Endothelial cell of umbilical vein (primary cell): Measurements from ENCODE around the gene ECSIT. TPM values are rescaled to one million over a fixed set of nuclear protein-coding genes. Genes with fewer than 3 reads are reported as not detected.
A peak's percentile ranks its signal among the peaks of the same experiment; 100 is the strongest.

Experiments
- BruUV-seq: library from RNA; stranded (reverse); fragments of 400-500 nt; replicated peaks from 2 replicates; lab custom pipeline; 2021; lab: Mats Ljungman, UMichigan
- CTCF ChIA-PET: fragments of 300-600, 350-600 bp; sonication (Branson Sonifier 250); formaldehyde crosslinking; loops from one replicate; lab custom pipeline; 2021; ENCODE audit warnings: antibody characterized with exemption, inconsistent platforms; lab: Charles Lee
- POLR2A ChIA-PET: fragments of 300-600, 350-600 bp; sonication (Branson Sonifier 250); formaldehyde crosslinking; loops from one replicate; lab custom pipeline; 2021; ENCODE audit warnings: antibody characterized with exemption, inconsistent platforms; lab: Charles Lee
- DNase-seq: peaks from one replicate; pipeline ENCODE4 v3.0.0-alpha.2; 2011; ENCODE audit warnings: low read depth, low spot score
- FAIRE-seq: peaks from 2 replicates; lab custom pipeline; 2011; peaks lifted over from hg19 to GRCh38; lab: Jason Lieb, UNC
- H2AFZ ChIP-seq: 2 replicates; pipeline ENCODE4 v1.6.0; 2012; ENCODE audit warnings: low read depth, low read length, control low read depth, inconsistent platforms
- H3K27ac ChIP-seq: 2 replicates; pipeline ENCODE4 v1.5.1; 2011; ENCODE audit warnings: low read depth, mild to moderate bottlenecking, control low read depth, low read length, moderate library complexity; ENCODE audit not compliant: insufficient read depth
- H3K27me3 ChIP-seq, 2 experiments: 2 replicates each; pipeline versions ENCODE4 v1.6.0 to v1.6.1; 2011; ENCODE audit warnings: low read length in 2 of 2, mixed read lengths in 1 of 2; ENCODE audit not compliant: control insufficient read depth in 2 of 2, insufficient read depth in 2 of 2
- H3K36me3 ChIP-seq, 2 experiments: 2 replicates in 1 of 2; 3 replicates in 1 of 2; pipeline ENCODE4 v1.5.1; 2011; ENCODE audit warnings: low read length in 2 of 2, mild to moderate bottlenecking in 1 of 2, moderate library complexity in 1 of 2; ENCODE audit not compliant: control insufficient read depth in 2 of 2, insufficient read depth in 2 of 2; ENCODE audit errors: extremely low read depth in 1 of 2
- H3K4me1 ChIP-seq: 3 replicates; pipeline ENCODE4 v1.5.1; 2011; ENCODE audit warnings: mild to moderate bottlenecking, low read length; ENCODE audit not compliant: control insufficient read depth, insufficient read depth; ENCODE audit errors: extremely low read depth
- H3K4me2 ChIP-seq: 2 replicates; pipeline ENCODE4 v1.6.1; 2011; ENCODE audit warnings: low read length, control low read depth, mixed read lengths; ENCODE audit not compliant: insufficient read depth
- H3K4me3 ChIP-seq, 3 experiments: fragments of 200-600 bp in 1 of 3; sonication (generic), shearing (Covaris generic) in 1 of 3; replicated peaks in 1 of 3; 2 replicates each; pipeline ENCODE4 v1.5.1; 2011 to 2016; ENCODE audit warnings: control low read depth in 3 of 3, low read length in 3 of 3, mild to moderate bottlenecking in 2 of 3, inconsistent platforms in 1 of 3, low read depth in 1 of 3, moderate library complexity in 1 of 3; ENCODE audit not compliant: insufficient read depth in 1 of 3
- H3K79me2 ChIP-seq: 2 replicates; pipeline ENCODE4 v1.6.0; 2012; ENCODE audit warnings: low read length, inconsistent platforms; ENCODE audit not compliant: control insufficient read depth, insufficient read depth
- H3K9ac ChIP-seq: replicated peaks from 2 replicates; pipeline ENCODE3; 2011; ENCODE audit warnings: low read length, control low read depth; ENCODE audit not compliant: insufficient read depth; ENCODE audit errors: extremely low read depth
- H3K9me1 ChIP-seq: replicated peaks from 3 replicates; pipeline ENCODE4 v1.6.0; 2011; ENCODE audit warnings: mild to moderate bottlenecking, low read length; ENCODE audit not compliant: control insufficient read depth, insufficient read depth; ENCODE audit errors: extremely low read depth
- H3K9me3 ChIP-seq: replicated peaks from 2 replicates; pipeline ENCODE4 v1.5.1; 2012; ENCODE audit warnings: low read length, inconsistent platforms; ENCODE audit not compliant: control insufficient read depth, insufficient read depth
- H4K20me1 ChIP-seq: replicated peaks from 2 replicates; pipeline ENCODE3; 2011; ENCODE audit warnings: mild to moderate bottlenecking, low read length; ENCODE audit not compliant: control insufficient read depth, insufficient read depth; ENCODE audit errors: extremely low read depth
- CTCF ChIP-seq, 2 donors: IDR thresholded peaks; 1 replicate in 1 of 2; 2 replicates in 1 of 2; pipeline ENCODE4 v1.5.1; 2011; ENCODE audit warnings: low read length in 2 of 2, mild to moderate bottlenecking in 2 of 2, moderate library complexity in 2 of 2, control low read depth in 1 of 2, inconsistent platforms in 1 of 2, low read depth in 1 of 2; ENCODE audit not compliant: insufficient read depth in 1 of 2; ENCODE audit errors: extremely low read depth in 1 of 2
- EZH2 ChIP-seq: IDR thresholded peaks from 2 replicates; pipeline ENCODE4 v1.6.1; 2012; ENCODE audit warnings: borderline replicate concordance, low read depth, mild to moderate bottlenecking, moderate library complexity, low read length, inconsistent platforms; ENCODE audit not compliant: severe bottlenecking
- FOS ChIP-seq: IDR thresholded peaks from 2 replicates; pipeline ENCODE4 v1.6.1; 2011; ENCODE audit warnings: mild to moderate bottlenecking, low read length, moderate library complexity, borderline replicate concordance; ENCODE audit not compliant: insufficient read depth
- GATA2 ChIP-seq: IDR thresholded peaks from 2 replicates; pipeline ENCODE4 v1.7.0; 2011; ENCODE audit warnings: low read depth, mild to moderate bottlenecking, moderate library complexity, mixed read lengths, low read length; ENCODE audit not compliant: insufficient read length, insufficient read depth
- JUN ChIP-seq: IDR thresholded peaks from 2 replicates; pipeline ENCODE4 v1.6.1; 2011; ENCODE audit warnings: borderline replicate concordance, low read depth; ENCODE audit not compliant: insufficient read length, insufficient read depth
- MAX ChIP-seq: IDR thresholded peaks from 2 replicates; pipeline ENCODE4 v1.6.1; 2011; ENCODE audit not compliant: insufficient read depth, insufficient read length
- MYC ChIP-seq: IDR thresholded peaks from one replicate; pipeline ENCODE4 v1.6.1; 2011; ENCODE audit warnings: mild to moderate bottlenecking, low read depth, low read length
- POLR2A ChIP-seq: IDR thresholded peaks from 2 replicates; pipeline ENCODE4 v1.6.1; 2012; ENCODE audit warnings: low read depth, mild to moderate bottlenecking, control low read depth, low read length
- POLR2AphosphoS5 ChIP-seq: IDR thresholded peaks from 2 replicates; pipeline ENCODE4 v1.6.1; 2012; ENCODE audit warnings: low read depth, mild to moderate bottlenecking, control low read depth, low read length, moderate library complexity; ENCODE audit not compliant: insufficient read depth
- dilution Hi-C: fragments of 300-500 bp; cut with MboI; formaldehyde crosslinking; loops from one replicate; pipeline ENCODE4 v1.15.0; 2019; ENCODE audit warnings: low sequenced_read_pairs; ENCODE audit not compliant: extremely low pct_ligation_motif_present
- intact Hi-C: fragments of 100-400 bp; cut with micrococcal nuclease; formaldehyde crosslinking; loops from one replicate; pipeline ENCODE4 v1.10.0; 2022
- polyA plus RNA-seq, 4 experiments: library from polyadenylated mRNA; depleted of rRNA in 3 of 4; stranded (reverse) in 3 of 4; unstranded in 1 of 4; fragments of >200 nt; gene quantifications; 2 replicates each; pipeline versions ENCODE4 v1.2.1 to v1.2.3, GENCODE V29; 2011 to 2012; ENCODE audit warnings: missing spikeins in 1 of 4
- total RNA-seq: library from RNA; stranded (reverse); gene quantifications from 2 replicates; pipeline ENCODE4 v1.2.3, GENCODE V29; 2021

ECSIT gene
- total and polyA plus RNA-seq, 2 donors (not counting 3 experiments of a cell fraction or from before 2014, with no cell fraction given), result 32.4 to 47.2 TPM

- H3K27me3 ChIP-seq, result peaks cover 5 to 9% of the 10 kb centered on the region in 2 experiments
- H3K36me3 ChIP-seq, result no peaks in the 10 kb centered on the region
- H3K9me1 ChIP-seq, result no peaks in the 10 kb centered on the region
- H4K20me1 ChIP-seq, result no peaks in the 10 kb centered on the region
- no peak within 1 kb of the TSS for H3K9ac ChIP-seq
- ChIA-PET CTCF (no interaction called here), POLR2A (no interaction called here)
- intact Hi-C loops, result loop anchor here (5.0 kb wide), 1 partner anchor 41 kb away; no protein-coding TSS in a partner anchor
- dilution Hi-C loops, result no loop called here
- peaks cover 5% of the 10 kb centered on the region for H3K4me1 ChIP-seq
- H3K27ac ChIP-seq, result no peak within 1 kb of the TSS
- FAIRE-seq (no peak), DNase-seq (peak; percentile 15)
- BruUV-seq, result no TSS peak
- no peak within 1 kb of the TSS for H3K4me3 ChIP-seq
- no peak within 1 kb of the TSS for H3K4me2 ChIP-seq
- H2AFZ ChIP-seq, result no peak within 1 kb of the TSS
- TF ChIP-seq POLR2AphosphoS5, result no peak
- TF ChIP-seq GATA2, result no peak
- no peak for TF ChIP-seq EZH2
- TF ChIP-seq JUN, result no peak
- no peak for TF ChIP-seq FOS
- no peak for TF ChIP-seq POLR2A
- TF ChIP-seq MAX, result no peak
- no peak for TF ChIP-seq CTCF (IDR thresholded peaks at IDR 0.05; ENCODE audit: extremely low read depth in 1 of 2, insufficient read depth in 1 of 2, low read depth in 1 of 2, low read length in 2 of 2)
- no peak for TF ChIP-seq MYC
- H3K79me2 ChIP-seq, result no peaks in the 10 kb centered on the region
- no peaks in the 10 kb centered on the region for H3K9me3 ChIP-seq
Measured at GRCh38 chr19:11538232-11539036, 9.5 kb upstream of the ECSIT start, which contains the start of gene CNN1. TSS of gene CNN1 (plus strand) at chr19:11538851. CDS start at chr19:11538928, 77 bp downstream.
